Kidney (tissue), 14 donors: Measurements from ENCODE around the gene FXYD3. TPM values are rescaled to one million over a fixed set of nuclear protein-coding genes. Genes with fewer than 3 reads are reported as not detected.

Source experiments
- DNase-seq, 5 donors: peaks; one replicate each; pipeline ENCODE4 v3.0.0-alpha.2; 2013 to 2020
- FAIRE-seq: peaks from 2 replicates; lab custom pipeline; 2012; peaks lifted over from hg19 to GRCh38; lab: Jason Lieb, UNC
- H3K27ac ChIP-seq, 2 donors: one replicate each; pipeline ENCODE4 v1.7.0; 2013; ENCODE audit warnings: low read depth in 2 of 2, low read length in 2 of 2, inconsistent platforms in 1 of 2
- H3K27me3 ChIP-seq: one replicate; pipeline ENCODE4 v1.7.1; 2013; ENCODE audit warnings: low read length, inconsistent platforms; ENCODE audit not compliant: control insufficient read depth, insufficient read depth
- H3K36me3 ChIP-seq, 3 donors: one replicate each; pipeline versions ENCODE4 v1.7.0 to v1.7.1; 2013; ENCODE audit warnings: low read length in 3 of 3, control low read depth in 1 of 3, inconsistent platforms in 1 of 3; ENCODE audit not compliant: insufficient read depth in 3 of 3, control insufficient read depth in 2 of 3
- H3K4me1 ChIP-seq, 3 donors: one replicate each; pipeline versions ENCODE4 v1.7.0 to v1.7.1; 2013; ENCODE audit warnings: low read length in 3 of 3, inconsistent platforms in 1 of 3, low read depth in 1 of 3; ENCODE audit not compliant: control insufficient read depth in 2 of 3, insufficient read depth in 2 of 3
- H3K4me3 ChIP-seq, 3 donors: one replicate each; pipeline versions ENCODE4 v1.7.0 to v1.8.1; 2013; ENCODE audit warnings: low read length in 3 of 3, control low read depth in 1 of 3, inconsistent platforms in 1 of 3
- H3K9ac ChIP-seq, 3 donors: one replicate each; pipeline versions ENCODE4 v1.7.0 to v1.7.1; 2013; ENCODE audit warnings: low read length in 3 of 3, control low read depth in 1 of 3, inconsistent platforms in 1 of 3
- H3K9me3 ChIP-seq, 3 donors: one replicate each; pipeline versions ENCODE4 v1.7.0 to v1.7.1; 2013; ENCODE audit warnings: low read length in 3 of 3, control low read depth in 1 of 3, inconsistent platforms in 1 of 3; ENCODE audit not compliant: control insufficient read depth in 2 of 3, insufficient read depth in 1 of 3
- CTCF ChIP-seq: IDR thresholded peaks from 3 replicates; pipeline ENCODE4 v1.5.1; 2012; ENCODE audit warnings: mild to moderate bottlenecking, moderate library complexity, borderline replicate concordance; ENCODE audit not compliant: insufficient read depth; ENCODE audit errors: extremely low read depth
- intact Hi-C: fragments of 100-400 bp; cut with DNase I; formaldehyde crosslinking; loops from one replicate; pipeline ENCODE4 v1.11.1; 2022
- polyA plus RNA-seq: library from polyadenylated mRNA; stranded (reverse); fragments of 350-450 nt; fragmentation: Illumina TruSeq; extraction: RNeasy Lipid Tissue Mini Kit (QIAGEN cat#74804); gene quantifications from one replicate; pipeline ENCODE4 v1.2.3, GENCODE V29; 2014; ENCODE audit warnings: low read depth, low replicate concordance; ENCODE audit not compliant: insufficient read depth
- total RNA-seq: library from RNA; stranded (reverse); fragmentation: NEBNext Ultra II Directional; extraction: Animal tissue kit (Norgen Biotek cat#: 25700); gene quantifications from one replicate; pipeline ENCODE4 v1.2.1, GENCODE V29; 2021
- donor health status: control.
- donor health status: control.
- donor health status: control.
- donor health status: control.
- donor health status: control.
- donor health status: DM: yes; HTN: yes; CAD: no.
- donor health status: Normal renal cell carcinoma (clear cell type).

FXYD3 gene
- total and polyA plus RNA-seq, 2 donors from 2014 or later, result 26.4 to 33.7 TPM

GRCh38 chr19:35077411-35078223 lies 38.0 kb upstream of the FXYD3 start:
- TF ChIP-seq CTCF, result no peak
- Histone ChIP-seq H3K36me3 (no peaks in the 10 kb centered on the region), H3K27me3 (no peaks in the 10 kb centered on the region), H3K27ac (no peak overlapping the region), H3K4me3 (no peak overlapping the region), H3K9me3 (no peaks in the 10 kb centered on the region), H3K4me1 (no peaks in the 10 kb centered on the region), H3K9ac (no peak overlapping the region)
- no peak for FAIRE-seq
- DNase-seq, result peak in 1 of 5 donors; percentile 23
- intact Hi-C loops, result no loop called here

- DNase-seq (no peak), FAIRE-seq (no peak)
- Histone ChIP-seq H3K4me3 (no peak overlapping the region), H3K27ac (no peak overlapping the region), H3K36me3 (no peaks in the 10 kb centered on the region), H3K9ac (no peak overlapping the region), H3K4me1 (no peaks in the 10 kb centered on the region), H3K27me3 (no peaks in the 10 kb centered on the region), H3K9me3 (no peaks in the 10 kb centered on the region)
- intact Hi-C loops, result no loop called here
- no peak for TF ChIP-seq CTCF
These were observed 35.8 kb upstream of the FXYD3 start for GRCh38 chr19:35079826-35080225.

GRCh38 chr19:35080613-35081170 lies 34.9 kb upstream of the FXYD3 start:
- FAIRE-seq, result no peak
- intact Hi-C loops, result no loop called here
- Histone ChIP-seq H3K4me3 (no peak overlapping the region), H3K36me3 (no peaks in the 10 kb centered on the region), H3K9me3 (no peaks in the 10 kb centered on the region), H3K27ac (no peak overlapping the region), H3K27me3 (no peaks in the 10 kb centered on the region), H3K4me1 (no peaks in the 10 kb centered on the region), H3K9ac (no peak overlapping the region)
- TF ChIP-seq CTCF, result no peak
- no peak for DNase-seq
